Stimulated activated CD8-positive, alpha-beta memory T cell treated with anti-CD3 and anti-CD28 coated beads, Interleukin-4, amount 100 ng/mL, for 4 hours (primary cell): ENCODE results near the gene DIP2C.
"Not testable (repeated sequence)": the region's sequence is repeated elsewhere in the genome, so short reads cannot be mapped to it uniquely, and the experiment has no call there.

ENCODE experiments used
- DNase-seq, 2 donors: peaks; one replicate each; pipeline ENCODE4 v3.0.0-alpha.2; 2020; ENCODE audit warnings: low read depth in 2 of 2, low spot score in 1 of 2

Gene DIP2C

DNA sequence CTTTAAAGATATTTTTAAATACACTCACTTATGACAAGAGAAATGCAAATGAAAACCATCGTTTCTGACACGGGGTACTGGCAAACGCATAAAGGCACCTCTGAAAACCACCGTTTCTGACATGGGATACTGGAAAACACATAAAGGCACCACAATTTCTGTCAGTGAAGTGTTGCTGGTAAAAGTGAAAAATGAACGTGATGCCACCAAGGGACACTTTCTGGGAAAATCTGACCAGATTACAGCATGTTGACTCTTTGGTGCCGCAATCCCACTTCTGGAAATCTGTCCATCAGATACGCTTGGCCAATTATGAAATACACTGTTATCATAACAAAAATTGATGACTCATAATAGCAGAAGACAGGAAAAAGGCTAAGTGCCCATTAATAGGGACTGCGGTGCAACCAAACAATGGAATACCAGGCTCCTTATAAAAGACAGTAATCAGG lies 422.5 kb downstream of the DIP2C start:
- DNase-seq: no peak

- DNase-seq: not testable (repeated sequence)
Observed at GRCh38 chr10:265816-266588, 423.5 kb downstream of the DIP2C start.

- DNase-seq: not testable (repeated sequence)
Observed at GRCh38 chr10:265074-265440, 424.4 kb downstream of the DIP2C start.

GRCh38 chr10:264160-265073 lies 425.1 kb downstream of the DIP2C start:
- not testable (repeated sequence) for DNase-seq

- no peak for DNase-seq
Observed at GRCh38 chr10:260819-261429, 428.5 kb downstream of the DIP2C start.

DNA sequence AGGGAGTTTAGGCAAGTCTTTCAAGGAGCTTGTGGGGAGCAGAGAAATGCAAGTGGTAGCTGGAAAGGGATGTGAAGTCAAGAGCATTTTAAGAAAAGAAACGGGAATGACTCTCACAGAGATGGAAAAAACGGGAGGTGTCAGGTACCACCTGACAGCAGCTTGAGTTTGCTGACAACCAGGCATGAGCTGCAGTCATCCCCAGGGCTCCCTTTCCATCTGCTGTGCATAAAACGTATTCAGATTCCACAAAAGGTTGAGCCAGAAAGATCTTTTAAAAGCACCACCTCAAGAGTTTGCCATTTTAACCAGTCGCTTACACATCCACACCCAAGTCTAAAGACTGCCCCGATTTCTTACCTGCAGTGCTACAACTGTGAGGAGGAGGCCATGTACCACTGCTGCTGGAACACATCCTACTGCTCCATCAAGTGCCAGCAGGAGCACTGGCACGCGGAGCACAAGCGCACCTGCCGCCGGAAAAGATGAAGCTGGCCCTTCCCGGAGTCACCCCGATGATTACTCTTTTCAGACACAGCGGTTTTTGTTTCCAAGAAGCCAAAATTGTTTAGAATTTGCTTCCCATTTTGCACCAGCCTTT lies 437.4 kb downstream of the DIP2C start:
- no peak for DNase-seq

GRCh38 chr10:248307-248706 lies 441.2 kb downstream of the DIP2C start:
- DNase-seq: no peak

DNA sequence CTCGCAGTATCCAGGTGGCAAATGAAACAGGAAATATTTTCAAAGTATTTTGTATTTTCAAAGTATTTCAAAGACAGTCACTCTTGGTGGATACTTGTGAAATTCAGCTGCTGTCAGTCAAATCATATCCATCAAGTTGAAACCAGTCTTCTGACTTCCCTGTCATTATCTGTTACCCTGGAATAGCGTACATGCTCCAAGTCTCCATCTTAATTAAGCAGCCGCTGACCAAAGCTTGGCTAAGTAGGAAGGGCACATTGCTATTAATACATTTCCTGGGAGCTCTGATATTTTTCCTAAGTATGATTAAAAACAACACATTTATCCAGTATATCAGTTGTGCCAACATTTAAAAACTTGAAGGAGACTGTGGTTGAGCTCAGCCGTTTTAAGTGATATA lies 442.0 kb downstream of the DIP2C start:
- DNase-seq: no peak

DNA sequence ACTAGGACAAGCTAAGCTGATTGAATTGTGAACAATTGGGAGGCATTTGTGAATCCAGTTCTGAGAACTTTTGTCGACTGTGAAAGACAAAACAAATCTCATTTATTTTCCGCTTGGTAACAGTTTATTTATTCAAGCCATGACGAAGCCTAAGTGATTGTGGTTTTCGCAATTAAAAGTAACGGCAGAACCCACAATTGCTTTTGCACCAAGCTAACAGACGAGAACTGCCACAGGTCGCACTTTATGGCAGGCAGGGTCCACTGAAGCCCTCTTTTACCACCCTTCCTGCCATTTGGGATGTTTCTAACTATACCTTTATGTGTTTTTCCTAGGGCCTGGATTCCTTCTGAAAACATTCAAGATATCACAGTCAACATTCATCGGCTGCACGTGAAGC lies 443.0 kb downstream of the DIP2C start:
- DNase-seq: no peak

GRCh38 chr10:244227-244626 lies 445.2 kb downstream of the DIP2C start:
- no peak for DNase-seq

DNA sequence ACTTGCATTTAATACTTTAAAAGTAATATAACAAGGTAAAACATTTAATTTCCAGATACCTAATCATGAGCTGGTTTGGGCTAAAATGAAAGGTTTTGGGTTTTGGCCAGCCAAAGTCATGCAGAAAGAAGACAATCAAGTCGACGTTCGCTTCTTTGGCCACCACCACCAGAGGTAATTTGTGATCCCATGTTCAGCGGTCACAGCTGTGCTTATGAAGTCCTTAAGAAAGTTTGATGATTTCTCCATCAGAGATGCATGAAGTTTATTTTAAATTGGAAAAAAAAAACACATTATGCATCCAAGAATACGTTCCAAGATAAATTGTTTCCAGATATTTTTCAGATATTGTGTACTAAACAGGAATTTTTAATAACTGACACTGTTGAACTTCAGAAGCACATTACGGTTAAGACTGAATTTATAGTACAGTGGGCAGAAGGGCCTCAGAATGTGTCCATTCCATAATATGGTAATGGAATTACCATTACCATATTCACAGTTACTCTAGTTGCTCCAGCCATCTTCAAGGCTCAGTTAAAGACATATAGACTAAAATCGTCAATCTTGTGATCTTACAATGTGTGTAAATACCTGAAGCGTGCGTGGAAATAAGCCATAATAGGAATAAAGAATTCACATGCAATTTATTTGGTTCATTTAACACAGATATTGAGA lies 447.4 kb downstream of the DIP2C start:
- DNase-seq: no peak

GRCh38 chr10:241451-241850 lies 448.0 kb downstream of the DIP2C start:
- no peak for DNase-seq

- DNase-seq: no peak
Observed at GRCh38 chr10:239109-239508, 450.4 kb downstream of the DIP2C start.

DNA sequence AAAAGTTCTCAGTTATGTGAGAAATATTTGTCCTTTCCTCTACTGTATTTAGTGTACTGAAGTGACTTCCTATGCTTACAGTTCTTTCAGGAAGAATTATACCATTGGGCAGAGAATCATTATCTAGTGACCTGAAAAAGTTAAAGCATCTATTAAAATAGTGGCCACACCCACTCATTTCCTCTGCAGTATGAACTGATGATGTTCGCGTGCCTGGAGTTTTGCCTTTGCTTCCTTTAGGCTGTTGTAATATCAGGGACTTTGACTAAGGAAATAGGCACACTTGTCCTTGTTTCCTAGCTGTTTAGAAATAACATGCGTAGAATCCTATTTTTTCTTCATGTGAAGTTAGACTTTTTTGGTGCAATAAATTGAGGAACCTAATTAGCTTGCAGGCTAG lies 453.6 kb downstream of the DIP2C start:
- no peak for DNase-seq

DNA sequence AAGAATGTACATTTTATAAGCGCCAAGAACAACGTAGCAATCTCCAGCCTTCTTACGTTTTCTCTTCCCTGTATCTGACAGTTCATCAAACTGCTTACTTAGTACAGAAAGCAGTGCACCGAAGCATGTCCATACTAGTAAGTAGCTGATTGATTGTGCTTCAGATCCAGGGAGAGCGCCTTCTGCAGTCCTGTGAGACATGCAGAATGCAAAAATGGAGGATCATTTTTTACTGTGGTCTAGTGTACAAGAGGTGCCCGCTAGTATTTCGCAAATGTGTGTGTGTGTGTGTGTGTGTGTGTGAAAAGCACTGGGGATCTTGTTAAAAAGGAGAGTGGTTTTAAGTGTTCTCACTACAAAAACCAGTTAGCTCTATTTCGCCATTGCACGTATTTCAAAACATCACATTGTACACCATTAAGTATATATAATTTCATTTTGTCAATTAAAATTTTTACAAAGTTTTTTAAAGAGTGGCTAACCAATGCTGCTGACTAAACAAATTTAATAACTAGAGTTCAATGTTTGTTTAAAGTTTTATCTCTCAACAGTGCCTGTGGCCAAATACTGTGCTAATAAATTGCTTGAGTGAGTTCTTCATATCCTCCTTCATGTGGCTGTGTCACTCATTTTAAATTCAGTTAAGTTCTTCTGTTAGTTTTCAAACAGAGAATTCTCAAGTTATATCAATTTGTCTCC lies 454.6 kb downstream of the DIP2C start:
- no peak for DNase-seq

GRCh38 chr10:232878-233277 lies 456.6 kb downstream of the DIP2C start:
- no peak for DNase-seq

DNA sequence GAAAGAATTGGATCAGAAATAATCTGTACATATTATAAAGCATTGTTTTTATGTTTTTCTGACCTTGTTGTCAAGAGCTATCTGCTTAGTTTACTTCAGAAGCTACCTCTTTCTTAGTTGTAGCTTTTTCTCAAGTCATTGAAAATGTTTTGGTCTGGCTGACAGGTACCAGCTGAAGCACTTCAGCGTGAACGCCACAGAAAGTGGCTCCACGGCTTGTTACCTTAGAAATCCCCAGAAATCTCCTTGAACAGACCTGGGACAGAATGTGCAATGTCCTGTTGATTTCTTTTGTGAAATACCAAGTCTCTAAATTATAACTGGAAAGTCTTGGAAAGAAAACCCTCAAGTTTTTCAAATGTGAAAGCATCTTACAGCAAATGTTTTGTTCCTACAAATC lies 457.4 kb downstream of the DIP2C start:
- DNase-seq: no peak

GRCh38 chr10:230758-231157 lies 458.7 kb downstream of the DIP2C start:
- DNase-seq: no peak

DNA sequence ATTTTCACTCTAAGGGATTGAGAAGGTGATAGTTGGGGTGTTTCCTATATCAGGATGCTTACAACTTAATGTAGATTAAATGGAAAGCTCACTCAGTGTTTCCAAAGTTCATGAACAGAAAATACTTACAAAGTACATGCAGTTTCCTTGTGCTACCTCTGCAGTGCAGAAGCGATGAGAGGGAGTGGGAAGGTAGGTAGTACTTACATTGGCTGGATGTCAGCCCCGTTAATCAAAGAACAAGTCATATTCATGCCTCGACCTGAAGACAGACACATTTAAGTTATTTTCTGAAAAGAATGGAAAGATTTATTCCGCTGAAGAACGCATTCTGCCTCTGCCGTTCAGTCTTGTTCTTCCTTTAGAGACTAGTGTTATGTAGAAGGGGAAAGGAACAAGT lies 461.1 kb downstream of the DIP2C start:
- DNase-seq: no peak

GRCh38 chr10:227014-227413 lies 462.5 kb downstream of the DIP2C start:
- no peak for DNase-seq
